HG02973 (cell line): ENCODE measurements around the gene TIE1.

Experiments used
- ATAC-seq: cut with Tn5 transposase; IDR thresholded peaks from one replicate; pipeline ENCODE4 v1.9.1; 2021; ENCODE audit warnings: moderate library complexity; ENCODE audit not compliant: unreplicated experiment

The TIE1 gene

DNA sequence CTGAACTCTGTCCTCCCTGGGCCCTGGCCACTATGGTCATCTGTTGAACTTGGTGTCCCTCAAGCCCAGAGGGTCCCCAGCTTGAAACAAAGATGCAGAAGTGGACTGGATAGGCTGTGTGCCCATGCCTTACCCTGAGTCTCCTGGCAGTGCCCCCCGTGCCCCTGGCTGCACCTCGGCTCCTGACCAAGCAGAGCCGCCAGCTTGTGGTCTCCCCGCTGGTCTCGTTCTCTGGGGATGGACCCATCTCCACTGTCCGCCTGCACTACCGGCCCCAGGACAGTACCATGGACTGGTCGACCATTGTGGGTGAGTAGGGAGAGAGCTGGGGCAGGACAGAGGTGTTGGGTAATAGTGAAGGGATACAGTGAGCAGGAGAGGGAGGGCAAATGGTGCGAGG lies 10.7 kb downstream of the TIE1 start:
- ATAC-seq = no peak

DNA sequence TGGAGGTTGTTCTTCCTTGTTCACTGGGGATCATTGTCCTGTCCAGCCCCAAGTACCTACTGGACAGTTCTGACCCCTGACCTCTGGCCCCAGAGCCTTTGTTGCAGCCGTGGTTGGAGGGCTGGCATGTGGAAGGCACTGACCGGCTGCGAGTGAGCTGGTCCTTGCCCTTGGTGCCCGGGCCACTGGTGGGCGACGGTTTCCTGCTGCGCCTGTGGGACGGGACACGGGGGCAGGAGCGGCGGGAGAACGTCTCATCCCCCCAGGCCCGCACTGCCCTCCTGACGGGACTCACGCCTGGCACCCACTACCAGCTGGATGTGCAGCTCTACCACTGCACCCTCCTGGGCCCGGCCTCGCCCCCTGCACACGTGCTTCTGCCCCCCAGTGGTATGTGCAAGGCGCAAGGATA lies 11.4 kb downstream of the TIE1 start:
- ATAC-seq = no peak

DNA sequence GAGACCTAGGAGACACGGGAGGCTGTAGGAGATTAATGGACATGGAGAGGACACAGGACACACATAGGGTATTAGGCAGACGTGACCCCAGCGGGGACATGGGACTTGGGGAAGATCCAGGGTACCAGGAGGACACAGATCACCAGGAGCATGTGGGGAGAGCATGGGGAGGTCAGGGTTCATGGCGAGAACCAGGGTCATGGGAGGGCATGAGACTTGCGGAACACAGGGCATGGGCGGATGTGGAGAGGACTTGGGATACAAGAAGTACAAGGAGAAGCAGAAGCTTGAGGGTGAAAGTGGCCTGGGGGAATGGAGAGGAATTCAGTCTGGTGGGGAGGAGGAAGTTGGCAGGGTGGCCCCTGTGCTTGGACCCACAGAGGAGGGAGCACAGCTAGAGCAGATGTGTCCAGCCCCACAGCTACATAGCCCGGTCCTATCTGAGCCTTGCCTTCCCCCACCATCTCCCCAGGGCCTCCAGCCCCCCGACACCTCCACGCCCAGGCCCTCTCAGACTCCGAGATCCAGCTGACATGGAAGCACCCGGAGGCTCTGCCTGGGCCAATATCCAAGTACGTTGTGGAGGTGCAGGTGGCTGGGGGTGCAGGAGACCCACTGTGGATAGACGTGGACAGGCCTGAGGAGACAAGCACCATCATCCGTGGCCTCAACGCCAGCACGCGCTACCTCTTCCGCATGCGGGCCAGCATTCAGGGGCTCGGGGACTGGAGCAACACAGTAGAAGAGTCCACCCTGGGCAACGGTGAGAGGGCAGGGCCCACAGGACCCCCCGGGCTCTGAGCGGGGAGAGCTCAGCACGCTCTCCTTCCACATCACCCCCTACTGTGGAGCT lies 12.1 kb downstream of the TIE1 start:
- no peak for ATAC-seq

DNA sequence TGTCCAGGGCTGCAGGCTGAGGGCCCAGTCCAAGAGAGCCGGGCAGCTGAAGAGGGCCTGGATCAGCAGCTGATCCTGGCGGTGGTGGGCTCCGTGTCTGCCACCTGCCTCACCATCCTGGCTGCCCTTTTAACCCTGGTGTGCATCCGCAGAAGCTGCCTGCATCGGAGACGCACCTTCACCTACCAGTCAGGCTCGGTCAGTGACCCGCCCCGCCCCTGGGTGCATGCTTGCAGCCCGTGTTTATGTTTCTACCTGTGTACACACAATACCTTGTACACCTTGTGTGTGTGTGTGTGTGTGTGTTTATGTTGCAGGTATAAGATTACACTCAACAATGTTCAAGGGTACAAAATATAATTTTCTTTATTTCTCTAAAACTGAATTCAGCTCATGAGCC lies 13.0 kb downstream of the TIE1 start:
- no peak for ATAC-seq

DNA sequence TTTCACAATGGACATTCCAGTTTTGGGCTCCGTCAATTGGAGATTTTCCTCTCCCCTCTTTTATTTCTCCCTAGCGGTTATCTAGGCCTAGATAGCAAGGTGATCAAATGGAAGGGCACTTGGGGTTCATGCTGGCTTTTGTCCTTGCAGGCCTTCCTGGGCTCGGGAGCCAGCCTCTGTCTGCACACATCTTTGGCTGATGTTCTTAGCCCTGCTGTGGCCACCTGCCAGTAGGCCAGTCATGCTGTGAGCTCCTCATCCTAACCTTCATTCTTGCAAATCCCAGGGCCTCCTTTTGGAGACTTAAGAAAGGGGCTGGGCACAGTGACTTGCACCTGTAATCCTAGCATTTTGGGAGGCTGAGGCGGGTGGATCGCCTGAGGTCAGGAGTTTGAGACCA lies 13.5 kb downstream of the TIE1 start:
- ATAC-seq = no peak

- no peak for ATAC-seq
Observed at GRCh38 chr1:43315481-43315880, 14.7 kb downstream of the TIE1 start.

DNA sequence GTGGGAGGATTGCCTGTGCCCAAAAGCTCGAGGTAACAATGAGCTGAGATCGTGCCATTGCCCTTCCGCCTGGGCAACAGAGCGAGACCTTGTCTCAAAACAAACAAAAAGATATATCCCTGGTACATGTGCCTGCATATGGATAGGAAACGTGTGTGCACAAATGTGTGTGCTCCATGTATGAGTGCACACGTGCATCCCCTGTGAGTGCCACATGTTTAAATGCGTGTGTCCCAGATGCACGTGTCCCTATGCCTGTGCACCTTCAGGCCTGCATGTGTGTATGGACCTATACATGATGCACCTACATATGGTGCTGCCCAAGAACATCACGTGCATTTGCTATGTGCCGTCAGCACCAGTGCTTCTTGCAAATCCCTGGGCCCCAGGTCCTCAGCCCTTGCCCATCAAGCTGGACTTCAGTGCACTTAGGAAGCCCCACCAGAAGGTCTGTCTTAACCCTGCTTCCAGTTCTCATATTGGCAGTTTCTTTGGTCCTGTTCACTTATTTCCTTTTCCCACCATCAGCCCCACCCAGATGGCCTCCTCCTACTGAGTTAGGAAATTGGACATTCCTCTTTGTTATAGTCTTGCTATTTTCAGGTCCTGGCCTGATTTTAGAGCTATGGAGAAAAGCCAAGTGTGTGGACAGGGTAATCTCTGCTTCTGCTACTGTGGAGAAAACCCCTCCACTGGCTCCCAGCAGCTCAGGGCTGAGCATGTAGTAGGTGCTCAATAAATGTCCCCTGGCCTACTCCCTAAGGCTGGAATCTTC lies 15.4 kb downstream of the TIE1 start:
- ATAC-seq = no peak

- ATAC-seq = no peak
Observed at GRCh38 chr1:43316738-43317520, 16.1 kb downstream of the TIE1 start.

DNA sequence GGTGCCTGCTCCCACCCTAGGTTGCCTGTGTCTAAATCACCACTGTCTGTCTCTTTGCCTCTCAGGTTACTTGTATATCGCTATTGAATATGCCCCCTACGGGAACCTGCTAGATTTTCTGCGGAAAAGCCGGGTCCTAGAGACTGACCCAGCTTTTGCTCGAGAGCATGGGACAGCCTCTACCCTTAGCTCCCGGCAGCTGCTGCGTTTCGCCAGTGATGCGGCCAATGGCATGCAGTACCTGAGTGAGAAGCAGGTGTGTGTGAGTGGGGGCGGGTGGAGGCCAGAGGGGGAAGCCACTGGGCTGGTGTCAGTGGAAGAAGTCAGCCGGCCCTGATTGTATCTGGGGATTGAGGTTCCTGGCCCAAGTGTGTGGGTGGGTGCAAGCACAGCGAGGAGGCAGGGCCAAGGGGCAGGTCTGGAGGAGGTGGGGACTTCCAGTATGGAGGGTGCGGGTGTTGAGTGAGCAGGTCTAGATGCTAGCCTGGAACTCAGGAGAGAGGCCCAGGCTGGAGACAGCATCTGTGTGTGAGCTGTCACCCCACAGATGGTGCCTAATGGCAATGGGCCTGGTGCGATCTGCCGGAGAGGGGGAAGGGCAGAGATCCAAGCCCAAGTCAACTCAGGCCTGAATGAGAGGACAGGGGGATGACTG lies 17.2 kb downstream of the TIE1 start:
- no peak for ATAC-seq

- ATAC-seq = no peak
Observed at GRCh38 chr1:43318831-43319230, 18.0 kb downstream of the TIE1 start.

DNA sequence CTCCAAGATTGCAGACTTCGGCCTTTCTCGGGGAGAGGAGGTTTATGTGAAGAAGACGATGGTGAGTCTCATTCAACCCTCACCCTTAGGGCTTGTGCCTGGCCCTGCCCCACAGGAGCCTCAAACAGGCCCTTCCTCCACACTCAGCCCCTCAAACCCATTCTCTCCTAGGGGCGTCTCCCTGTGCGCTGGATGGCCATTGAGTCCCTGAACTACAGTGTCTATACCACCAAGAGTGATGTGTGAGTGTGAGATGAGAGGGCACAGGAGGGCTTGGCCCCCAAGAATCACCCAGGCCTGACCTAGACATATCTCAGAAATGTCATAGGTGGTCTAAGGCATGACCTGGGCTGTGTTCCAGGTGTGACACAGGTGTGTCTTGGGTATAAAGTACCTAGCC lies 18.5 kb downstream of the TIE1 start:
- no peak for ATAC-seq

GRCh38 chr1:43319766-43320165 lies 19.0 kb downstream of the TIE1 start:
- no peak for ATAC-seq

DNA sequence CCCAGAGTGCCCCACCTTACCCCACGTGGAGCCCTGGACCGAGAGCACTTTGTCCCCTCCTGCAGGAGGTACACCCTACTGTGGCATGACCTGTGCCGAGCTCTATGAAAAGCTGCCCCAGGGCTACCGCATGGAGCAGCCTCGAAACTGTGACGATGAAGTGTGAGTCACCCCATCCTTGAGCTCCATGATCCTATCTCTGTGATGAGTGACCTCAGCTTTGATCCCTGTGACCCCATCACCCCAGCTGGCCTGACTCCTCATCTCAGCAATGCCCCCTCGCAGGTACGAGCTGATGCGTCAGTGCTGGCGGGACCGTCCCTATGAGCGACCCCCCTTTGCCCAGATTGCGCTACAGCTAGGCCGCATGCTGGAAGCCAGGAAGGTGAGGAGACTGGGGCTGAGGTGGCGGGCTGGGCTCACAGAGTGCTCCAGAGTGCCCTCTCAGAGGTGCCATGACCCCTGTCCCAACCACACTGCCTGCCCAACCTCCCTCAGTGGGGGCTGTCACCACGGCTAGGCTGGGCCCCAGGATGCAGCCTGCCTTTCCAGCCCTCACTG lies 20.6 kb downstream of the TIE1 start:
- no peak for ATAC-seq

- no peak for ATAC-seq
Observed at GRCh38 chr1:43322506-43322905, 21.7 kb downstream of the TIE1 start.

DNA sequence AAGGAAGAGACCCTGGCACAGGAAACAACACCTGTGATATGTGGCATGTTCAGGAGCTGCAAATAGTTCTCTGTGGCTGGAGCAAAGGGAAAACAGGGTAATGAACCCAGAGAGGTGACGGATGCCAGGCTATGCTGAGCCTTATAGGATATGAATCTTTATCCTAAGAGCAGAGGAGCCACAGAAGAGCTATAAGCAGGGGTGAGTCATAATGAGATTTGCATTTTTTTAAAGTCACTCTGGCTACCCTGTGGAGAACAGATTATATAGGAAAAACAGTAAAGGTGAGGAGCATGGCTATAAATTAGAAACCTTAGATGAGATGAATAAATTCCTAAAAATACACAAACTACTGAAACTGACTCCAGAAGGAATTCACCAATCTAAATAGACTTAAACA lies 24.0 kb downstream of the TIE1 start:
- no peak for ATAC-seq

DNA sequence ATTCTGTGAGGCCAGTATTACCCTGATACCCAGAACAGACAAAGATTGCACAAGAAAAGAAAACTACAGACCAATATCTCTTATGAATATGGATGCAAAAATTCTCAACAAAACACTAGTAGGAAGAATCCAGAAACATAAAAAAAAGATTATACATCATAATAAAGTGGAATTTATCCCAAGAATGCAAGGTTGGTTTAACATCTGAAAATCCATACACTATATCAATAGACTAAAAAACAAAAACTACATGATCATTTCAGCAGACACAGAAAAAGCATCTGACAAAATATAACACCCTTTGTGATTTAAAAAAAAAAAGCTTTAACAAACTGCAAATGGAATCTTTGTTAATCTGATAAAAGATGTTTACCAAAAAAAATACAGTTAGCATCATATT lies 24.6 kb downstream of the TIE1 start:
- no peak for ATAC-seq

DNA sequence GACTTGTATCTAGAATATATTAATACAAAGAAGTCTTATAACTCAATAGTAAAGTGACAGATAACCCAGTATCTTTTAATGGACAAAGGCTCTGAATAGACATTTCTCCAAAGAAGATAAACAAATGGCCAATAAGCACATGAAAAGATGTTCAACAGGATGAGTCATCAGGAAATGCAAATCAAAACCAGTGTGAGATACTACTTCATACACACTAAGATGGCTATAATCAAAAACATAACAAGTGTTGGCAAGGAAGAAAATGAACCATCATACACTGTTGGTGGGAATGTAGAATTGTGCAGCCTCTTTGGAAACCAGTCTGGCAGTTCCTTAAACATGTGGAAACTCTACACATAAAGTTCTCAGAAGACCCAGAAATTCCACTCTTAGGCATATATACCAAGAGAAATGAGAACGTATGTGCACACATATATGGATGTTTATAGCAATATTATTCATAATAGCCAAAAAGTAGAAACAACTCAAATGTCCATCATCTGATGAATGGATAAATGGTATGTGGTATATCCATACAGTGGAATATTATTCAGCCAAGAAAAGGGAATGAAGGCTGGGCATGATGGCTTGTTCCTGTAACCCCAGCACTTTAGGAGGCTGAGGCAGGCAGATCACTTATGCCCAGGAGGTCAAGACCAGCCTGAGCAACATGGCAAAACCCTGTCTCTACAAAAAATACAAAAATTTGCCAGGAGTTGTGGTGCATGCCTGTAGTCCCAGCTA lies 26.9 kb downstream of the TIE1 start:
- no peak for ATAC-seq

GRCh38 chr1:43329995-43330751 lies 29.4 kb downstream of the TIE1 start:
- ATAC-seq = no peak

GRCh38 chr1:43331688-43332087 lies 30.9 kb downstream of the TIE1 start:
- no peak for ATAC-seq
